Neural progenitor cell (in vitro differentiated cells): Measurements from ENCODE around the gene VPS13D. TPM values are rescaled to one million over a fixed set of nuclear protein-coding genes. Genes with fewer than 3 reads are reported as not detected.

ENCODE experiments used
- DNase-seq: peaks from one replicate; pipeline ENCODE4 v3.0.0-alpha.2; 2016; ENCODE audit warnings: low spot score
- H2AFZ ChIP-seq: fragments of 200-600 bp; sonication (generic); replicated peaks from 2 replicates; pipeline ENCODE4 v1.6.1; 2016; ENCODE audit warnings: antibody characterized with exemption
- H3F3A ChIP-seq: fragments of 200-600 bp; sonication (generic); 2 replicates; pipeline ENCODE4 v1.6.1; 2016; ENCODE audit warnings: antibody characterized with exemption, low read depth
- H3K27ac ChIP-seq: fragments of 200-600 bp; sonication (generic); 2 replicates; pipeline ENCODE4 v1.5.1; 2016; ENCODE audit warnings: mild to moderate bottlenecking
- H3K27me3 ChIP-seq: fragments of 200-600 bp; sonication (generic); 2 replicates; pipeline ENCODE4 v1.6.1; 2016; ENCODE audit warnings: mild to moderate bottlenecking, moderate library complexity
- H3K36me3 ChIP-seq: fragments of 200-600 bp; sonication (generic); 2 replicates; pipeline ENCODE4 v1.5.1; 2016
- H3K4me1 ChIP-seq: fragments of 200-600 bp; sonication (generic); 2 replicates; pipeline ENCODE4 v1.6.1; 2016; ENCODE audit warnings: mixed run types
- H3K4me2 ChIP-seq: fragments of 200-600 bp; sonication (generic); 2 replicates; pipeline ENCODE4 v1.6.1; 2016
- H3K4me3 ChIP-seq: fragments of 200-600 bp; sonication (generic); 2 replicates; pipeline ENCODE4 v1.5.1; 2016
- H3K79me2 ChIP-seq: fragments of 200-600 bp; sonication (generic); 2 replicates; pipeline ENCODE4 v1.6.1; 2016; ENCODE audit warnings: low read depth
- H3K9ac ChIP-seq: fragments of 200-600 bp; sonication (generic); 2 replicates; pipeline ENCODE4 v1.6.1; 2016
- H3K9me3 ChIP-seq: fragments of 200-600 bp; sonication (generic); 2 replicates; pipeline ENCODE4 v1.5.1; 2016; ENCODE audit warnings: low read depth
- H4K20me1 ChIP-seq: fragments of 200-600 bp; sonication (generic); 2 replicates; pipeline ENCODE4 v1.6.1; 2016; ENCODE audit warnings: low read depth
- H3K27ac Mint-ChIP-seq: 3 replicates; pipeline ENCODE4 v1.8.0; 2021; ENCODE audit warnings: mixed read lengths
- H3K27me3 Mint-ChIP-seq: 2 replicates; pipeline ENCODE4 v1.8.0; 2022; ENCODE audit warnings: low read depth, mild to moderate bottlenecking, inconsistent platforms, moderate library complexity, mixed read lengths; ENCODE audit not compliant: insufficient read depth
- H3K36me3 Mint-ChIP-seq: 3 replicates; pipeline ENCODE4 v1.8.0; 2021; ENCODE audit warnings: mixed read lengths
- H3K4me1 Mint-ChIP-seq: 3 replicates; pipeline ENCODE4 v1.8.0; 2021; ENCODE audit warnings: mixed read lengths
- H3K4me3 Mint-ChIP-seq: 3 replicates; pipeline ENCODE4 v1.8.0; 2021; ENCODE audit warnings: mild to moderate bottlenecking, moderate library complexity, mixed read lengths
- H3K9me3 Mint-ChIP-seq: 3 replicates; pipeline ENCODE4 v1.8.0; 2020; ENCODE audit warnings: mixed read lengths
- CTCF ChIP-seq: fragments of 200-600 bp; sonication (generic); IDR thresholded peaks from 2 replicates; pipeline ENCODE4 v1.5.1; 2017; ENCODE audit warnings: antibody characterized with exemption, mild to moderate bottlenecking
- EZH2 ChIP-seq: fragments of 200-600 bp; sonication (generic); IDR thresholded peaks from 2 replicates; pipeline ENCODE4 v1.6.1; 2017; ENCODE audit warnings: antibody characterized with exemption, mild to moderate bottlenecking, moderate library complexity
- EZH2phosphoT487 ChIP-seq: fragments of 200-600 bp; sonication (generic); IDR thresholded peaks from 2 replicates; pipeline ENCODE4 v1.6.1; 2017; ENCODE audit warnings: antibody characterized with exemption
- total RNA-seq: library from RNA; depleted of rRNA; stranded (reverse); fragments of >200 nt; gene quantifications from 2 replicates; pipeline ENCODE4 v1.2.3, GENCODE V29; 2015; ENCODE audit warnings: low replicate concordance

Gene VPS13D
- total RNA-seq, 1 donor from 2014 or later: 16.4 TPM

- no peak overlapping the region for H3K27ac ChIP-seq
- DNase-seq: no peak
- H3K27ac Mint-ChIP-seq: no peak overlapping the region
Observed at GRCh38 chr1:12458571-12458970, 228.7 kb downstream of the VPS13D start.

DNA sequence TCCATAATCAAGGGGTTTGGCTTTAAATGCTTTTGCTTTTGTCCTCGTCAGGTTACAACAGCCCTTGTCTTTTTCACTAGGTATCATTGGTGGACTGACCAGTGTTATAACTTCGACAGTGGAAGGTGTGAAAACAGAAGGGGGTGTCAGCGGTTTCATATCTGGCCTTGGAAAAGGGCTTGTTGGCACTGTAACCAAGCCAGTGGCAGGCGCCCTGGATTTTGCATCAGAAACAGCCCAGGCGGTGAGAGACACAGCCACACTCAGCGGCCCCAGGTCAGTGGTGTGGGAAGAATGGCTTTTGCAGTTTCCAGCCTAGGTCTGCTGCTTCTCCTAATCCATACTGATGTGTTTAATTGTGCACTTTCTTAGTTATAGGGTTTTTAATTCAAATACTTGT, 230.3 kb downstream of the VPS13D start:
- H3K27me3 ChIP-seq: no peaks in the 10 kb centered on the region
- no peak overlapping the region for H3K27ac ChIP-seq
- H3K27me3 Mint-ChIP-seq: no peaks in the 10 kb centered on the region
- no peaks in the 10 kb centered on the region for H3K79me2 ChIP-seq
- H2AFZ ChIP-seq: no peak overlapping the region
- no peak overlapping the region for H3K4me3 Mint-ChIP-seq
- no peaks in the 10 kb centered on the region for H3K36me3 ChIP-seq
- no peak overlapping the region for H3K4me3 ChIP-seq
- H3K9me3 Mint-ChIP-seq: no peaks in the 10 kb centered on the region
- peaks cover 23% of the 10 kb centered on the region for H3K4me1 ChIP-seq
- no peak overlapping the region for H3K9ac ChIP-seq
- H3K9me3 ChIP-seq: no peaks in the 10 kb centered on the region
- peaks cover 4% of the 10 kb centered on the region for H3K36me3 Mint-ChIP-seq
- TF ChIP-seq EZH2phosphoT487: no peak
- TF ChIP-seq CTCF: no peak
- no peak for TF ChIP-seq EZH2
- DNase-seq: no peak
- H4K20me1 ChIP-seq: peaks cover 4% of the 10 kb centered on the region
- H3K27ac Mint-ChIP-seq: no peak overlapping the region
- peaks cover 11% of the 10 kb centered on the region for H3K4me1 Mint-ChIP-seq
- no peak overlapping the region for H3K4me2 ChIP-seq
- H3F3A ChIP-seq: peaks cover 11% of the 10 kb centered on the region

More at GRCh38 chr1:12458571-12458970, 228.7 kb downstream of the VPS13D start:
- H3K4me1 ChIP-seq: peaks cover 23% of the 10 kb centered on the region
- H3K27me3 Mint-ChIP-seq: no peaks in the 10 kb centered on the region
- no peaks in the 10 kb centered on the region for H3K27me3 ChIP-seq
- peaks cover 11% of the 10 kb centered on the region for H3F3A ChIP-seq
- H3K9me3 ChIP-seq: no peaks in the 10 kb centered on the region
- no peak overlapping the region for H3K4me3 ChIP-seq
- no peaks in the 10 kb centered on the region for H3K9me3 Mint-ChIP-seq
- peaks cover 4% of the 10 kb centered on the region for H3K36me3 Mint-ChIP-seq
- peaks cover 4% of the 10 kb centered on the region for H4K20me1 ChIP-seq
- no peak overlapping the region for H3K4me2 ChIP-seq
- TF ChIP-seq EZH2phosphoT487 (no peak), CTCF (no peak), EZH2 (no peak)
- H3K4me3 Mint-ChIP-seq: no peak overlapping the region
- no peak overlapping the region for H2AFZ ChIP-seq
- H3K4me1 Mint-ChIP-seq: peaks cover 13% of the 10 kb centered on the region
- no peaks in the 10 kb centered on the region for H3K79me2 ChIP-seq
- H3K36me3 ChIP-seq: no peaks in the 10 kb centered on the region
- no peak overlapping the region for H3K9ac ChIP-seq

DNA sequence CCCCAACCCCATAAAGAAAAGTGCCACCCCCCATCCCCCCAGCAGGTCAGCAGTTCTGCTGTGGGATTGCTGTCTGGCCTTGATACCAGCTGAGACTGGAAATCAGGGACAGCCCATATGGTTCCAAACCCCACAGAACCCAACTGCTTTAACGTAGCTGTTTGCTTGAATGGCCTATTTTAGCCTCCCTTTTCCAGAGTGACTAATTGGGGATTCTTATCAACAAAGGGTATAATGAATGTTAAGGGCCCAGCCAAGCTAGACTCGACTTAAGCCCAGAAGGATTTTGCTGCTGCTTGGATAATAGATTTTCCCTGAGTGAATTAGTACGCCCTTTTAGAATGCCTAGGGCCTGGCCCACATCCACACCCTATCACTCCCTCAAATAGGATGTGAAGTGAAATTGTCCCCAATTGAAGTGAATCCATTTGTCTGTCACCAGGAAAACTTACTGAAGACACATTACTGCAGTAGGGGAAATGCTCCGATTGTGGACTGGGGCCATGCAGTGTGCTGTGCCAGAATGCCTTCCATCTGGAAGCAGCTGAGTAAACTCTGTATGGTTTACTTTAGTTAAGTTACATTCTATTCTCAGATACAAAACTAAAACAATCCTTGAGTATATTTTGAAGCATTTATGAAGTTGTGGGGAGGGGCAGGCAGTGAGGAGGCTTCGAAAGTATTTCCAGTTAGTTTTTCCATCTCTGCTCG, 231.2 kb downstream of the VPS13D start:
- H3K4me1 ChIP-seq: peaks cover 23% of the 10 kb centered on the region
- peaks cover 11% of the 10 kb centered on the region for H3F3A ChIP-seq
- no peaks in the 10 kb centered on the region for H3K27me3 Mint-ChIP-seq
- H3K4me3 Mint-ChIP-seq: no peak overlapping the region
- no peak overlapping the region for H3K4me3 ChIP-seq
- H2AFZ ChIP-seq: no peak overlapping the region
- H3K79me2 ChIP-seq: no peaks in the 10 kb centered on the region
- H3K9me3 ChIP-seq: no peaks in the 10 kb centered on the region
- H3K27me3 ChIP-seq: no peaks in the 10 kb centered on the region
- H3K36me3 Mint-ChIP-seq: peaks cover 6% of the 10 kb centered on the region
- no peaks in the 10 kb centered on the region for H3K36me3 ChIP-seq
- no peak for TF ChIP-seq EZH2
- TF ChIP-seq CTCF: no peak
- no peak for TF ChIP-seq EZH2phosphoT487
- no peaks in the 10 kb centered on the region for H3K9me3 Mint-ChIP-seq
- H3K4me1 Mint-ChIP-seq: peaks cover 11% of the 10 kb centered on the region
- peaks cover 4% of the 10 kb centered on the region for H4K20me1 ChIP-seq
- H3K27ac Mint-ChIP-seq: no peak overlapping the region
- peak; percentile 78 for DNase-seq
- peak overlapping the region; percentile 47 for H3K27ac ChIP-seq
- H3K4me2 ChIP-seq: peak overlapping the region; percentile 64
- no peak overlapping the region for H3K9ac ChIP-seq
